ENCODE data around the gene POU2F1.
"Not testable (repeated sequence)": the region's sequence is repeated elsewhere in the genome, so short reads cannot be mapped to it uniquely, and the experiment has no call there.

Gene POU2F1

GRCh38 chr1:167212025-167212424 is 8.7 kb upstream of the POU2F1 start:
- Mint-ChIP-seq H3K9me3 (peaks cover 17% of the 10 kb centered on the region), H3K4me3 (no peak overlapping the region), H3K27me3 (peaks cover 1% of the 10 kb centered on the region), H3K36me3 (peaks cover 8% of the 10 kb centered on the region), H3K27ac (no peak overlapping the region), H3K4me1 (peaks cover 5% of the 10 kb centered on the region)
- ATAC-seq (ENCODE audit: low read depth) (no peak), DNase-seq (ENCODE audit: low spot score in 2 of 2) (no peak)

- ATAC-seq (ENCODE audit: low read depth) (no peak), DNase-seq (ENCODE audit: low spot score in 2 of 2) (no peak)
- peaks cover 4% of the 10 kb centered on the region for H3K9me3 Mint-ChIP-seq
- no peak overlapping the region for H3K4me3 Mint-ChIP-seq
- no peaks in the 10 kb centered on the region for H3K4me1 Mint-ChIP-seq
- H3K27ac Mint-ChIP-seq = no peak overlapping the region
- peaks cover 2% of the 10 kb centered on the region for H3K36me3 Mint-ChIP-seq
- H3K27me3 Mint-ChIP-seq = peaks cover 1% of the 10 kb centered on the region
These were observed 3.9 kb upstream of the POU2F1 start for GRCh38 chr1:167216809-167217208.

- peak overlapping the region; percentile 91 for H3K4me3 Mint-ChIP-seq
- ATAC-seq (ENCODE audit: low read depth) (no peak), DNase-seq (ENCODE audit: low spot score in 2 of 2) (no peak)
- H3K27ac Mint-ChIP-seq = peak overlapping the region; percentile 97
- peaks cover 2% of the 10 kb centered on the region for H3K9me3 Mint-ChIP-seq
- H3K4me1 Mint-ChIP-seq = peaks cover 16% of the 10 kb centered on the region
- peaks cover 2% of the 10 kb centered on the region for H3K36me3 Mint-ChIP-seq
- H3K27me3 Mint-ChIP-seq = no peaks in the 10 kb centered on the region
These were observed 1.5 kb upstream of the POU2F1 start for GRCh38 chr1:167219194-167219593.

- H3K36me3 Mint-ChIP-seq = peaks cover 2% of the 10 kb centered on the region
- H3K27me3 Mint-ChIP-seq = no peaks in the 10 kb centered on the region
- H3K9me3 Mint-ChIP-seq = peaks cover 2% of the 10 kb centered on the region
- DNase-seq (ENCODE audit: low spot score in 2 of 2) (peak; percentile 85 to 87), ATAC-seq (ENCODE audit: low read depth) (peak; percentile 53)
- H3K4me3 Mint-ChIP-seq = peak overlapping the region; percentile 91
- H3K27ac Mint-ChIP-seq = peak overlapping the region; percentile 97
- H3K4me1 Mint-ChIP-seq = peaks cover 16% of the 10 kb centered on the region
These were observed 795 bp upstream of the POU2F1 start for GRCh38 chr1:167219646-167220536.

DNA sequence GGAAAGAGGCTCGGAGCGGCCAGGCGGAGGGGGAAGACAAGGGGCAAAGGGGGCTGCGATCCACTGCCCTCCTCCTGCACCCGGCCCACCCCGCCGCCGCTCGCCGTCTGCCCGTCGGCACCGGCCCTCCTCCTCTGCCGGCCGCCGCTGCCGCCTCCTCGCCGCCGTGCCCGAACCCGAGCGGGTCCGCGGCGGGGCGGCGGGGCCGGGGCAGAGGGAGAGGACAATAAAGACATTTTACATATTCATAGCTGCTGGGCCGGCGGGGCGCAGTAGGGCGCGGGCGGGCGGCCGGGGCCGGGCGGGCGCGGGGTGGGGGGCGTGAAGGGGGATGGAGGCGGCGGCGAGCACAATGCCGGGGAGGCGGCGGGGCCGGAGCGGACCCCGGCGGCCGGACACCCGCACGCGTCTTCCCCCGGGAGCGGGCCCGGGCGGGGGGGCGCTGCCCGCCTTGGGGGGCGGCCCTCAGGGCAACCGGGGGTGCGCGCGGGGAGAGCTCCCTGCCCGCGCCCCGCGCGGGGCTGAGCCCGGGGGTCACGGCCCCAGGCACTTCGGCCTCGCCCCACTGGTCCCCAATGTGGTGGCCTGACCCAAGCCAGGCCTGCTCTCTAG is 546 bp downstream of the POU2F1 start:
- ATAC-seq (ENCODE audit: low read depth) = peak; percentile 1
- peak overlapping the region; percentile 92 for H3K4me3 Mint-ChIP-seq
- peaks cover 2% of the 10 kb centered on the region for H3K9me3 Mint-ChIP-seq
- H3K27ac Mint-ChIP-seq = peak overlapping the region; percentile 97
- peaks cover 22% of the 10 kb centered on the region for H3K4me1 Mint-ChIP-seq
- peak; percentile 18 to 64 for DNase-seq (ENCODE audit: low spot score in 2 of 2)
- no peaks in the 10 kb centered on the region for H3K27me3 Mint-ChIP-seq
- H3K36me3 Mint-ChIP-seq = peaks cover 2% of the 10 kb centered on the region

DNA sequence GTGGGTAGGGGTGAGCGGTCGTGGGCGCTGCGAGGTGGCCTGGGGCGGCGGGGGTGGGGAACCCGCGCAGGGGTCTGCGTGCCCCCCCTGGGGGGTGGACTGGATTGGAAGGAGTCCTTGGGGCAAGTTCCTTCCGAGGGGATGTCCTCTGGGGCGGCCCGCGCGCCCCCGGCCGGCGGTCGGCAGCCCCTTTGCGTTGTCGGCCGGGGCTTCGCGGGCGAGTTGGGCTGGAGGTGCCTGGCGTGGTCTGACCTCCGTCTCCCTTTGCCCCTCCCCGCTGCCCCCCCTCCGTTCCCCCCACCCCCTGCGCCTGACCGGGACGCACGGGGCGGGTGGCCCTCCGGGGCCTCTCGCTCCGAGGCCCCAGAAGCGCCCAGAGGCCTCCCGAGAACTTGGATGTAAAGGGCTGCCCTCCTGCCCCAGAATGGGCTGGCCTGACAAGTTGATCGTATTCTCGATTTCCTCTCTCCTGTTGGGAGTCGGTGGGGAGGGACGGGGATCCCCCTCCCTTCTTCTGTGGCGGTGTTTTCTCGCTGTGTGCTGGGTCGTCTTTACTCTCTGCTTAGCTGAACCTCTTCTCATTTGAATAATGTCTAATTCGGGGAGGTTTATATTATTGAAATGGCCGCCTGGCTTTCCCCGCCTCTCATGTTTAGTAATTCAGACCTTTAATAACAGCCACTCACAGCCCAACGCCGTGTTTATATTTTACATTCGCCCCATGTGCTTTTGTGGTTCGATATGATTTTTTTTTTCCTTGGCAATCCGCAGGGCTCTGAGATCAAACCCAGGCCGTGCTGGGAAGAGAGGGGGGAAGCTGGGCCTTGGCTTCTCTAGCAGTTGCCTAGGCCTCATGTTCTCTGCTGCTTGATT is 1.3 kb downstream of the POU2F1 start:
- Mint-ChIP-seq H3K4me3 (peak overlapping the region; percentile 92), H3K9me3 (peaks cover under 1% of the 10 kb centered on the region), H3K4me1 (peaks cover 24% of the 10 kb centered on the region), H3K27me3 (no peaks in the 10 kb centered on the region), H3K27ac (peak overlapping the region; percentile 97), H3K36me3 (peaks cover under 1% of the 10 kb centered on the region)
- ATAC-seq (ENCODE audit: low read depth) (peak; percentile 49), DNase-seq (ENCODE audit: low spot score in 2 of 2) (peak; percentile 69)

DNA sequence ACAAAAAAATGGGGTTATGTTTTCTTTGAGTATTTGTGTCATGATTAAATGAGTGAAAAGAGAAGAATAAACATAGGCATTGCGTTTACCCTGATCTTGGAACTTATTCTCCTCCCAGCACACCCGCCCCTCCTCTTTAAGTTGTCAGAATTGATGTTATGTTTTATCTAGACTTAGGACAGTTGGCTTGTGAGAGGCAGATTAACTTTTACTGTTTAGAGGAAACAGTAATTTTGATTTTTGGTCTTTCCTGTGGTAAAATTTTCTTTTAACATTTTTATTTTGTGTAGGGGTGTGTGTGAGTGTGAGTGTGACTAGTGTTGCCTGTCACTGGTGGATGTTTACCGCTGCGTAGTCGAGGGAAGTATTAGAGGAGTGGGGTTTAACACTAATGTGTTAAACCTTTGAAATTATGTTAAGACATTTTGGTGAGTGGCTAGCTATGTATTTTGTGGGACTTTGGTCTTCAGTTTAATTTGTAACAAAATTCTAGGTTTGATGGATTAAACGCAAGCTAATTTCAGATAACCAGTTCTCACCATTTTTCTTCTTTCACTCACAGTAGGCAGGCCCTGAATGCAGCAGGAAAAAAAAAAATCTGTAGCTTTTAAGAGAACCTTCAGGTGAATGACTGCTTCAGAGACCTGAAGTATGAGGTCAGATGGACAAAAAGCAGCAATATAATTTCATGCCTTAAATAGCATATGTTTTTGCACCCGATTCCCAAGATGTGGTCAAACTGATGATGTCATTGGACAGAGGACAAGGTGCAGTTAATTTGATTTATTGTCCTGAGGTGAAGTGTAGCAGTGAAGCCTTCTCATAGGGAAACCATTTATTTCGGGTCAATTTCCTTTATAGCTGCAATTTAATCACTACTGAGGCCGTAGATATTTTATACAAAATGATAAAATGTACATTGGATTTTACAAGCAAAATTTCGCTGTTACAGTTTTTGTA is 2.7 kb downstream of the POU2F1 start:
- ATAC-seq (ENCODE audit: low read depth) = no peak
- H3K4me3 Mint-ChIP-seq = peak overlapping the region; percentile 92

GRCh38 chr1:167224734-167225235 is 4.1 kb downstream of the POU2F1 start:
- not testable (repeated sequence) for H3K27me3 Mint-ChIP-seq; H3K36me3 Mint-ChIP-seq; ATAC-seq (ENCODE audit: low read depth); DNase-seq (ENCODE audit: low spot score in 2 of 2); H3K9me3 Mint-ChIP-seq; H3K4me3 Mint-ChIP-seq
- Mint-ChIP-seq H3K4me1 (peaks cover 39% of the 10 kb centered on the region), H3K27ac (peak overlapping the region; percentile 10)

More for the DNA sequence above, 2.7 kb downstream of the POU2F1 start:
- no peaks in the 10 kb centered on the region for H3K27me3 Mint-ChIP-seq
- no peak for DNase-seq (ENCODE audit: low spot score in 2 of 2)
- H3K9me3 Mint-ChIP-seq = peaks cover 1% of the 10 kb centered on the region
- H3K4me1 Mint-ChIP-seq = peaks cover 32% of the 10 kb centered on the region
- peak overlapping the region; percentile 97 for H3K27ac Mint-ChIP-seq
- peaks cover 1% of the 10 kb centered on the region for H3K36me3 Mint-ChIP-seq

DNA sequence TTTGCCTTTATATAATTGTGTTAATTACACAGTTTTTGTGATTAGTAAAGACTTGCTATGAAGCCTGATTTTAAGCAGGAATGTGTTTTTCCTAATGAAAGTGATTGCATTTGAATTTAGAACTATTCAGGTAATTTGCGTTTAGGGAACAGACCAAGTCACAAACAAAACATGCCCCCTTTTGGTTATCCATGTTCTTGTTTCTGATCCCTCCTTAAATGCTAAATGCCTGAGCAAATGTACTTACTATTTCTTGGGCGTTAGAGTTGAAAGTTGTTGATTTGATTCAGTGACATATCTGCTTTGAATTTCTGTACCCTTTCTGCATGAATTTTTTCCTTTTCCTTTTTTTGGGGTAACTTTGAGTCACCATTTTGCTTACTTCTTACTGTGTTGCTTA is 5.2 kb downstream of the POU2F1 start:
- Mint-ChIP-seq H3K9me3 (peaks cover 1% of the 10 kb centered on the region), H3K4me1 (peaks cover 44% of the 10 kb centered on the region), H3K27me3 (no peaks in the 10 kb centered on the region), H3K36me3 (peaks cover 1% of the 10 kb centered on the region), H3K4me3 (no peak overlapping the region), H3K27ac (no peak overlapping the region)
- no peak for ATAC-seq (ENCODE audit: low read depth)
- no peak for DNase-seq (ENCODE audit: low spot score in 2 of 2)

DNA sequence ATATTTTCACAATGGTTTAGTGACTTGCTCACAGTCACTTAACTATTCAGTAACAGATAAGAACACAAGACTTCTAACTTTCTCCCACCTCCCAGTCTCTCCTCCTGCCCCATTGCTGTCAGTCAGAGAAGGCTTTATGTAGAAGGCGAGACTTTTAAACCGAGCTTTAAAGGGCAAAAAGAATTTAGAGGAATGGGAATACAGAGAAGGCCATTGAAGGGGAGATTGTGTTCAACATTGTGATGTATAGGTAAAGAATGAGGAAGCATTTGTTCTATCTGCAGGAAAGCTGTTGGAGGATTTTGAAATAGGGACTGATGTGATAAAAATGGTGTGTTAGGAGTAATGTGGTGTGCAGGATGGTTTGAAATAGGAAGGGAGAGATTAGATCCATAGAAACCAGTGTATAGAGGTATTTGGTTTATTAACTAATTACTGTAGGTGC is 7.3 kb downstream of the POU2F1 start:
- Mint-ChIP-seq H3K9me3 (peaks cover 1% of the 10 kb centered on the region), H3K4me1 (peaks cover 45% of the 10 kb centered on the region), H3K27ac (no peak overlapping the region), H3K4me3 (no peak overlapping the region), H3K27me3 (no peaks in the 10 kb centered on the region), H3K36me3 (peaks cover 1% of the 10 kb centered on the region)
- ATAC-seq (ENCODE audit: low read depth) = no peak
- no peak for DNase-seq (ENCODE audit: low spot score in 2 of 2)

GRCh38 chr1:167229719-167230385 is 9.2 kb downstream of the POU2F1 start:
- no peak for DNase-seq (ENCODE audit: low spot score in 2 of 2)
- Mint-ChIP-seq H3K27me3 (no peaks in the 10 kb centered on the region), H3K36me3 (peaks cover 1% of the 10 kb centered on the region), H3K27ac (no peak overlapping the region), H3K4me3 (no peak overlapping the region), H3K4me1 (peaks cover 44% of the 10 kb centered on the region), H3K9me3 (peaks cover 1% of the 10 kb centered on the region)
- ATAC-seq (ENCODE audit: low read depth) = no peak

GRCh38 chr1:167230437-167230836 is 9.8 kb downstream of the POU2F1 start:
- DNase-seq (ENCODE audit: low spot score in 2 of 2) (no peak), ATAC-seq (ENCODE audit: low read depth) (no peak)
- H3K27ac Mint-ChIP-seq = no peak overlapping the region
- H3K36me3 Mint-ChIP-seq = peaks cover 1% of the 10 kb centered on the region
- no peaks in the 10 kb centered on the region for H3K27me3 Mint-ChIP-seq
- no peak overlapping the region for H3K4me3 Mint-ChIP-seq
- H3K4me1 Mint-ChIP-seq = peaks cover 48% of the 10 kb centered on the region
- H3K9me3 Mint-ChIP-seq = peaks cover 1% of the 10 kb centered on the region

All from memory B cell (primary cell).